ENCODE results near the gene TRAF5.

DNA sequence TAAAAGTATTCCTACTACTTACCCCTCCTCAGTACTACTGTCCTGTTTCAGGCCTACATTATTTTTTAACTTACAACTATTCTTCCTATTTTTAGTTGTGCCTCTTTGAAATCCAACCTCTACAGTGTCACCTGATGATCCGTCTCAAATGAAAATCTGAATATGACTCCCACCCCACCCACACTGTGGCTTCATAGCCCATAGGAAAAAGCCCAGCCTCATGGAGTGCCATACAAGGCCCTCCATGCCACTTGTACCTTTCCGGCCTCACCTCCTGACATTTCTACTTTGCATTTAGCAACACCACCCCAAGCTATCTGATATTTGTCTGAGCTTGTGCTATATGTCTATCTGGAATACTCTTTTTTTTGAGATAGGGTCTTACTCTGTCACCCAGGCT, 49.3 kb downstream of the TRAF5 start:
- TF ChIP-seq, protein P1, sequence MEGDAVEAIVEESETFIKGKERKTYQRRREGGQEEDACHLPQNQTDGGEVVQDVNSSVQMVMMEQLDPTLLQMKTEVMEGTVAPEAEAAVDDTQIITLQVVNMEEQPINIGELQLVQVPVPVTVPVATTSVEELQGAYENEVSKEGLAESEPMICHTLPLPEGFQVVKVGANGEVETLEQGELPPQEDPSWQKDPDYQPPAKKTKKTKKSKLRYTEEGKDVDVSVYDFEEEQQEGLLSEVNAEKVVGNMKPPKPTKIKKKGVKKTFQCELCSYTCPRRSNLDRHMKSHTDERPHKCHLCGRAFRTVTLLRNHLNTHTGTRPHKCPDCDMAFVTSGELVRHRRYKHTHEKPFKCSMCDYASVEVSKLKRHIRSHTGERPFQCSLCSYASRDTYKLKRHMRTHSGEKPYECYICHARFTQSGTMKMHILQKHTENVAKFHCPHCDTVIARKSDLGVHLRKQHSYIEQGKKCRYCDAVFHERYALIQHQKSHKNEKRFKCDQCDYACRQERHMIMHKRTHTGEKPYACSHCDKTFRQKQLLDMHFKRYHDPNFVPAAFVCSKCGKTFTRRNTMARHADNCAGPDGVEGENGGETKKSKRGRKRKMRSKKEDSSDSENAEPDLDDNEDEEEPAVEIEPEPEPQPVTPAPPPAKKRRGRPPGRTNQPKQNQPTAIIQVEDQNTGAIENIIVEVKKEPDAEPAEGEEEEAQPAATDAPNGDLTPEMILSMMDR (IDR thresholded peaks at IDR 0.05; ENCODE audit: insufficient read depth, low read length, poor library complexity, severe bottlenecking), result no peak
- TF ChIP-seq EZH2phosphoT487 (conservative IDR thresholded peaks at IDR 0.05; ENCODE audit: low read length), result no peak
